CD4-positive, alpha-beta T cell treated with Interferon gamma for 1 hour (primary cell): ENCODE data around the gene SERPINC1.
"Not testable (repeated sequence)": the region's sequence is repeated elsewhere in the genome, so short reads cannot be mapped to it uniquely, and the experiment has no call there.

Experiments used
- DNase-seq: peaks from one replicate; pipeline ENCODE4 v3.0.0-alpha.2; 2020

Gene SERPINC1

DNA sequence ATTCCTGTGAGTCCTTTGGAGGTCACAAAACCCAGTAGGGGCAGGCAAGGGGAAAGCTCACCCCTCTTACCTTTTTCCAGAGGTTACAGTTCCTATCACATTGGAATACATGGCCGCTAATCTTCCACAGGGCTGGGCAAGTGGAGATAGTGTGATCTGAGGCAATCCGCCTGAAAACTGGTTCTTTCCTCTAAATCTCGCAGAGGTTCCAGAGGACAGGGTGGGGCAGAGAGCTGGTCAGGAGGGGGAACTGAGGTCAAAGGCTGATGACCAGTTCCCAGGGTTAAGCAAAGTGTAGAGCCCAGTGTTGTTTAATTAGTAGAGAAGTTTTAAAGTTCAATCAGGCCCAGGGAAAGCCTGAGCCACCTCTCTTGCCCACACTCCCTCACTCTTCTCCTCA lies at the start of gene SERPINC1:
TSS of gene SERPINC1 (minus strand) at position 179 of the 400 bp plus-strand sequence. CDS start at position 111, 68 bp downstream.
- no peak for DNase-seq

DNA sequence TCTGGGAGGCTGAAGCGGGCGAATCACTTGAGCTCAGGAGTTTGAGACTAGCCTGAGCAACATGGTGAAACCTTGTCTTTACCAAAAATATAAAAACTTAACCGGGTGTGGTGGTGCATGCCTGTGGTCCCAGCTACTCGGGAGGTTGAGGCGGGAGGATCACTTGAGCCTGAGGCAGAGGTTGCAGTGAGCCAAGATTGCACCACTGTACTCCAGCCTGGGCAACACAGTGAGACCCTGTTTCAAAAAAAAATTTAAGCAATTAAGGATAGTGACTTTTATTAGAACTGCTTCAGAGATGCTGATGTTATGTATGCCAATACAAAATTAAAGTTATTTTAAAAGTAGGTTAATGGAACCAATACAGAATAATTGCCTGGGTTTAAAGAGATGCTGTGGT lies 48.8 kb upstream of the SERPINC1 start:
- not testable (repeated sequence) for DNase-seq

DNA sequence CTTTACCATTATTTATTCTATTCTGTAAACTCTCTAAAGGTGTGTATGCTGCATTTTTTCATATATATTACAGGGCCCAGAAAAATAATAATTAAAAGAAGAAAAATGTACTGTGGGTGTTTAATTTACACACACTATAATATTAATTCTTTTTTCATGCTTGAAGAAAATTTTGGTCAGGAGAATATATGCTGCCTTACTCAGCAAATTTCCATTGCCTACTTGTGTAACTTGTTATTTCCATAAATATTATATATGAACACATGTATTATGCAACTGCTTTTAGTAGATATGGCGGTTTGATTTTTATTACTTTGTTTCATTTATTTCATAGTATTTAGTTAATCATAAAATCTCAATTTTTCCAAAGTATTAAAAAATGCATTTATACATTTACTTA lies 46.4 kb upstream of the SERPINC1 start:
- no peak for DNase-seq

DNA sequence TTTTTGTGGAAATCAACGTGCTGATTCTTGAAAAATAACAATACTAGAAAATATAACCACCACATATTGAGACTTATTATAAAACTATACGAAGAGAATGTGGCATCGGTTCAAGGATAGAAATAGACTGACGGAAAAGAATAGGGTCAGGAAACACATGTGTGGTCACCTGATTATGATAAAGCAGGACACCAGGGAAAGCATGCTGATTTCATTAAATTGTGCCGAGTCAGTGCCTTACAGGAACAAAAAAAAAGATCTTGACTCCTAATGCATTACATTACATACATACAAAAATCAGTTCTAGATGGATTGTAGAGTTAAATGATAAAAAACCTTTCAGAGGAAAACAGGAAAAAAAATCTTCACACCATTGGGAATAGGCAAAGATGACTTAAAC lies 43.5 kb upstream of the SERPINC1 start:
- no peak for DNase-seq

DNA sequence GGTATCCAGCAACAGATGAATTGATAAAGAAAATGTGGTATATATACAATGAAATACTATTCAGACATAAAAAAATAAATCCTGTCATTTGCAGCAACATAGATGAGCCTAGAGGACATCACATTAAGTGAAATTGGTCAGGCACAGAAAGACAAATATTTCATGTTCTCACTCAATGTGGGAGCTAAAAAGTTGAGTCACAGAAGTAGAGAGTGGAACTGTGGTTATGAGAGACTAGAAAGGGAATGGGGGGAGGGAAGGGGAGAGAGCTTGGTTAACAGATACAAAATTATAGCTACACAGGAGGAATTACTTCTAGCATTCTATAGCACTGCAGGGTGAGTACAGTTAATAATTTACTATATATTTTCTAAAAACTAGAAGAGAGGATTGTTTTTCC lies 37.1 kb upstream of the SERPINC1 start:
- DNase-seq, result no peak

DNA sequence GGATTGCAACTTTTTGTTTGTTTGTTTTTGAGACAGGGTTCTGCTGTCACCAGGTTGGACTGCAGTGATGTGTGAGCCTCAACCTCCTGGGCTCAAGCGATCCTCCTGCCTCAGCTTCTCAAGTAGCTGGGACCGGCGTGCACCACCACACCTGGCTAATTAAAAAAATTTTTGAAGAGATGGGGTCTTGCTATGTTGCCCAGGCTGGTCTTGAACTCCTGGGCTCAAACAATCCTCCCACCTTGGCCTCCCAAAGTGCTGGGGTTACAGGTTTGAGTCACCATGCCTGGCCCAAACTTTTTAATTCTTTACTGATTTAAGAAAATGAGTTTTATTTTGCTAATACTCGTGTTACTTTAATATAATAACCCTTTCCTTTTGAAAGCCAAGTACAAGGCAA lies 31.5 kb upstream of the SERPINC1 start:
- DNase-seq, result no peak

DNA sequence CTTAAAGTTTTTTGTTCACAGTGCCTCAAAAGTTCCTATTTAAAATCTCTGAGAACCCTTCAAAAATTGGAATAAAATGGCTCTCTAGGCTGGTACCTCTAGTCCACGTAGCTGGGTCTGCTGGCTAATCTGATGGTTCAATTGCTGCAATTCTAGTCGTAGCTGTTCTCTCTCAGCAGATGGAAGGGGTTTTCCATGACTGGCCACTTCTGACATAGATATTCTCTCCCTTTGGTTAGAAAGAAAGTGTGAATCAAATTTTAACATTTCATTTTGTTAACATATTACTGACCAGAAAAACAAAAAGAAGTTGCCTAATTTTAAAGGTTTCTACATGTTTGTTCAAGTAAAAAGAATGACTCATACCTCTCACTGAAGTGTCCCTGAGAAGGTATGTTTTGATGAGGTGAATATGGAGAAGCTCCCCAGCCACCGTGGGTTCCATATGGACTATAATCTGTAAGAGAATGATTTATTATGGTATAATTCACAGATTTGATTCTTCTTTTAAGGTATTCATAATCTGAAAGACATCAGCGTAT lies 29.3 kb upstream of the SERPINC1 start:
- DNase-seq, result no peak

DNA sequence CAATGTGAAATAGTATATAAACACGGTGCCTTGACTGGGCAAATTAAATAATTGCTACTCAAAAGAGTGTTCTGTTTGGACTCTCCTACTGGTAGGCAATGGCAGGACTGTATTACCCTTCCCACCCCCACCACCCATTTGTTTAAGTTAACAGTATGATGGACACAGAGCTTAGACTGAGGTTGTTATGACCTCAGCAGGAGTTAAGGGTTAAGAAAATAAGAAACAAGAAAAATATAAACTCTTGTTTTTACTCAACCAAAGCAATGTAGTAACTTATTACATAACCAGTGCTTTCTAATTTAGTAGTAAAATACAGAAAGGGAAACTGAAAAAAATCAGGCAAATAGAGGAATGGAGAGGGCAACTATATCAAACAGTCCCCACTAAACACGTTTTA lies 19.9 kb upstream of the SERPINC1 start:
- no peak for DNase-seq

DNA sequence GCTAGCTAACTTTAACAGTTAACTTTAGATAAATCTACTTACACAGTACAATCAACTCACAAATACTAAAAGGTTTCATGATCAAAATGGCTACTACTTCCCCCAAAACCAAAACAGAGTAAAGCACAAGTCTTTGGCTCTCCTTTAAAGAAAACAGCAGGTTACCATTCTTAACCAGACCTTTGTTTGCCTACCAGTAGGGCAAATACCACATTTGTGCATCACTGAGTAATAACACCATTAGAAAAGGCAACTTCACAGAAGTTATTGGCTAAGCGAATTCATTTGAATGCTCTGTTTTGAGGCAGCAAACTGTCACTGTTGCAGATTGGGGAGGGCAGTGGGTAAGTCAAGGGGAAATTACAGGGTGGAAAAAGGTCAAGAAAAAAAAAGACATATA lies 17.3 kb upstream of the SERPINC1 start:
- no peak for DNase-seq

DNA sequence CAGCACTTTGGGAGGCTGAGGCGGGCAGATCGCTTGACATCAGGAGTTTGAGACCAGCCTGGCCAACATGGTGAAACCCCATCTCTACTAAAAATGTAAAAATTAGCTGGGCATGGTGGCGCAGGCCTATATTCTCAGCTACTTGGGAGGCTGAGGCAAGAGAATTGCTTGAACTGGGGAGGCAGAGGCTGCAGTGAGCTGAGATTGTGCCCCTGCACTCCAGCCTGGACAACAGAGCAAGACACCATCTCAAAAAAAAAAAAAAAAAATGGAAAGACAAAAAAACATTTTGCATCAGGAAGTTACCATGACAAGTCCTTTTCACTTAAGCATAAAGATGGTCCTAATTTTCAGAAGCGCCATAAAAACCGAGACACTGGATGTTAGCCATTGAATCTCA lies 13.4 kb upstream of the SERPINC1 start:
- DNase-seq, result not testable (repeated sequence)

DNA sequence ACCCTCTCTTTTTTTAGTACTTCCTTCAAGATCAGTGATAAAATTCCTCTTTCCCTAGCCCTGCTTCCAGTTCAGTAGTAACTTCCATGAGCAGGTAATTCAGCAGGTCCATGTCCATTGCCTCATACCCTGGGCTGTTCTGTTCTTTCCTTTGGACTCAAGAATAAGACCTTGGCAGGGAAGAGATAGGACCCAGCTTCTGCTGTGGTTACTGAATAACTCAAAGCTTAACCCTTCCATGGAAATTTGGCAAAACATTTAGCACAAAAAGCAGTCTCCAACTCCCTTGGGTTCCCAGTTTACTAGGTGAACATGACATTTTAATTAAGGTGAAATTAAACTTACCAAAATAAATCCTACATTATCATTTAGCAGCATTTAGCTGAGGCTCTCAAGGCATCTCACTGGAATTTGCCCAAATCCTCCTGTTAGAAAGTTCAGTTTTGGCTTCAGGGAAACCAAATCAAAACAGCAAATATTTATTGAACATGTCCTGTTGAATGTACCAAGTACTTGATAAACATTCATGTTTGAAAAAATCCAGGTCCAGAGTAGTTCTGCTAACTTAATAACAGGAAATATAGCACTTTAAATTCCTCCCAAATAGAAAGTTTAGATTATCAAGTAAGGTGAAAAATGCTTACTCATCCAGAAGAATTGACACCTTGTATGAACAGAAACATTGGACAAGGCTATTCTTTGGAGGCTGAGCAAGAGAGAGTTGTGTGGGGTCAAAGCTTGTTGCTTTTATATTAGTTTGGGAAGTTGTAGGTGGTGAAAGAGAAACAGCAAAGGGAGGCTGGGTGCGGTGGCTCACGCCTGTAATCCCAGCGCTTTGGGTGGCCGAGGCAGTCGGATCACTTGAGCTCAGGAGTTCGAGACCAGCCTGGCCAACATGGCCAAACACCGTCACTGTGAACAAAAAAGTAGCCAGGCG lies 8.4 kb upstream of the SERPINC1 start:
- DNase-seq, result no peak

DNA sequence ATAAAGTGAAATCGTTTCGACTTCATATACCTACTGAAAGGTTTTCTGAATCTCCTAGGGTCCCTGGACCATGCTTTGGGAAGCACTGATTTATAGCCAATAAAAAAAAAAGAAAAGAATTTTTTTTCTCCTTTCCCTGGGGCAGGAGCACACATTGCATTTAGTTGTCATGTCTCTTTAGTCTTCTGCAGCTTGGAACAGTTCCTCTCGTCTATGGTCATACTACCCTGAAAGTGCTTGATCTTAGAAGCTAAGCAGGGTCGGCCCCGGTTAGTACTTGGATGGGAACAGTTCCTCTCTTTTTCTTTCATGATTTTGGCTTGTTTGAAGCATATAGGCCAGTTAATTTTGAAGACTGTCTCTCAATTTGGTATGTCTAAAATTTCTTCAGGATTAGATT lies 3.7 kb upstream of the SERPINC1 start:
- DNase-seq, result no peak

DNA sequence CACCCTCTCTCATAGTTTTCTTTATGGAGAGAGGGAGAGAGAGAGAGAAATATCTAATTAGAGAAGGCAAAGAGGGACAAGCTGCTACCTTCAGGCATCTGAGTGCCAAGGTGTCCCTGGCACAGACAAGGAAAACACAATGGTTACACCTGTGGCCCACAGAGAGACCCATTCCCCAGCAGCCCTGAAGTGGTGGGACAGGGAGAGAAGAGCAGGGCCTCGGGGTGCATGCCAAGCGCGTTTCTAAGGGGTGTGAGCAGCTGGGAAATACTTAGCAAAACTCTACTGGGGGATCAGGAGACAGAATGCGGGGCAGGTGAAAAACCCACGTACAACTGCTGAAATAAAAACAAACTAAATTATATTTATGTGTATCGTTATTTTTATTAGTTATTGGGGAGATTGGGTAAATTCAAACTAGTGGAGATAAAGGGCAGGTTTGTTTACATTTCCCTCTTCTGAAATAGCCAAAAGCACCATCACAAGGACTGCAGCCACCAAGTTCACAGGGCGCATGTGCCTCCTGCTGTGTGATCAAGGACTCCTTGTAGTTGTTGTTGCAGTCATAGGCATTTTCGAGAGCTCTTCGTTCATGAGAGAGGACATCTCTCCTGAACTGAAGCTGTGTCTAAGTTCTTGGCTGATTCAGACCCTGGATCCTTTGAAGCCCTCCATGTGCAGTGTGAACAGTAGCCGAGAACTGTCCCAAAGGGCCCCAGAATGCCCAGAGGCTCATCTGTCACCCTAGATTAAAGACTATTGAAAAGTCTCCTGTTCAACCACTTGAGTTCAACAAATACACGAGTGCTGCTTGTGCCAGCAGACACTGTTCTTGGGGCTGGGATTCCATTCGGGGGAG lies 737 bp upstream of the SERPINC1 start:
- DNase-seq, result no peak

DNA sequence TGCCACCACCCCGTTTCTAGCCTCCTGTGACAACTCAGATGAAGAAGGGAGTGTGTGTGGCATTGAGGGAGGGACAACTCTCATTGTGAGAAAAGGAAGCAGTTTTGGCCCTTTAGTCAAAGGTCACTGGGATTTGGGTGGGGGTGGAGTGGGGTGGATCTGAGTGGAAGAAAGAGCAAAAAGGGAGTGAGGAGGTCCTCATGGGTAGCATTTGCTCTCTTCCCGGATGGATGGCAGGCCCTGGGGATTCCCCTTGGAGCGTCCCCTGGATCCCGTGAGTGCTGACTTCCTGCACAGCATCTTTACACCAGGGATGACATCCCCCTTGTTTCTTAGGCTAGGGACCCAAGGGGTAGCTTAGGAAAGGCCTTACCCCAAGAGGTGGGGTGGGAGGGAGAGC lies 460 bp downstream of the SERPINC1 start:
- DNase-seq, result no peak

DNA sequence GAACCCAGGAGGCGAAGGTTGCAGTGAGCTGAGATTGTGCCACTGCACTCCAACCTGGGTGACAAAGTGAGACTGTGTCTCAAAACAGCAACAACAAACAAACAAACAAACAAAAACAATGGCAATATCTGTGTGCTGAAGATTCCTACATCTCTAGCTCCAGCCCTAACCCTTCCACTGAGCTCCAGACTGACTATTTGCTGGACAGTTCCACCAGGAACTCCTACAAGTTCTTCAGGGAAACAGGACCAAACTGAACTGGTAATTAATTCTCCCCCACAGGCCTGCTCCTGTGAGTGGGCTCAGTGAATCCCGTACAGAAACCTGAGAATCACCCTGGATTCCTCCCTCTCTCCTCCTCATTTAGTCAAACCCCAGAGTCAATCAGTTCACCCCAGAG lies 1.5 kb downstream of the SERPINC1 start:
- DNase-seq, result no peak

DNA sequence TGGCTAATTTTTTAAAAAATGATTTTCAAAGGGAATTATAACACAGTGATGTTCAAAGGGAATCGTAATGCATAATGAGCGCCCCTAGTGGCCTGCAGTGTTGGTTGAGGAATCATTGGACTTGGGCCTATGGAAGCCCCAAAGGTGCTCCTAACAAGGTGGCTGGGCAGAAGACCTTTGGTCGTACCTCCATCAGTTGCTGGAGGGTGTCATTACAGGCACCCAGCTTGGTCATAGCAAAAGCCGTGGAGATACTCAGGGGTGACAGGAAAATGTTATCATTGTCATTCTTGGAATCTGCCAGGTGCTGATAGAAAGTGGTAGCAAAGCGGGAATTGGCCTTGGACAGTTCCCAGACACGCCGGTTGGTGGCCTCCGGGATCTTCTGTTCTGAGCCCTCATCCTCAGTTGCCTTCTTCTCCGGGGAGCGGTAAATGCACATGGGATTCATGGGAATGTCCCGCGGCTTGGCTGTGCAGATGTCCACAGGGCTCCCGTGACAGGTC lies 2.7 kb downstream of the SERPINC1 start:
- no peak for DNase-seq

DNA sequence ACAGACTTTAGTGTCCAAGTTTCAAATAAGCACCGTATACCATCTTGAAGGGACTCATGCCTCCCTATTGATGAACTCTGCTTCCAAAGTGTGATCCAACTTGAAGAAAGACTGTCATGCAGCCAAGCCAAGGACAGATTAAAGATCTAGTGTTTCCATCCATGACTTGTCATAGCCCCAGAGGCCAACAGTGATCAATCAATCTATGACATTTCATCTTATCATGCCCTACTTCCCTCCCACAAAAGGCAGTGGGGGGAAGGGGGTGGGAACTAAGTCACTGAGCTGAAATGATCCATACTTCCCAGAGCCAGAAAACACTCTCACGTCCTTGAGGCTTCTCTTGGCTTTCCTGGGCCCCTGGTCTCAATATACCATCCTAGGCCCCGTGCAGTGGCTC lies 4.0 kb downstream of the SERPINC1 start:
- no peak for DNase-seq

DNA sequence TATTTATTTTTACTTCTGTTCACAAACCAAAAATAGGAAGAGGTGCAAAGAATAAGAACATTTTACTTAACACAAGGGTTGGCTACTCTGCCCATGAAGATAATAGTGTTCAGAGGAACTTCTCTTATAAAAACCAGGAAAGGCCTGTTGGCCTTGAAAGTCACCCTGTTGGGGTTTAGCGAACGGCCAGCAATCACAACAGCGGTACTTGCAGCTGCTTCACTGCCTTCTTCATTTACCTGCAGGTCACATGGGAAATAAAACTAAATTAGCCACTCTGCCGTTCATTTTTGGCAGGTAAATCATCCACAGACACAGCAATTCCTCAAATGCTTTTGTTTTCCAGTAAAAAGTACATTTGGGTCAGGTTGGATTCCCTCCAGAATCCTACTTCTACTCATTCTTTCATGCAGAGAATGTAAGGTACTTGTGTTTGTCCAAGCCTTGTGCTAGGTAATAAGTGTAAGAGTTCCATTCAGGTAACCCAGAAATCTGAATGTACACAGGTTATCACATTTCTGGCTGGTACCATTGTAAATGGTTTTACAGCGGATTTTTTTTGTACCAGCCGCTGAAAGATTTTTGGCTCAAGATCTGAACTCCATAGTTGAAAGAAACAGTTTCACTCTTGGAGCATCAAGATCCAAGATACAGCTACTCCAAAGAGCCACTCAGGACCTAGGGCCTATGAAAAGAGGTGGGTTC lies 13.1 kb downstream of the SERPINC1 start:
- no peak for DNase-seq

DNA sequence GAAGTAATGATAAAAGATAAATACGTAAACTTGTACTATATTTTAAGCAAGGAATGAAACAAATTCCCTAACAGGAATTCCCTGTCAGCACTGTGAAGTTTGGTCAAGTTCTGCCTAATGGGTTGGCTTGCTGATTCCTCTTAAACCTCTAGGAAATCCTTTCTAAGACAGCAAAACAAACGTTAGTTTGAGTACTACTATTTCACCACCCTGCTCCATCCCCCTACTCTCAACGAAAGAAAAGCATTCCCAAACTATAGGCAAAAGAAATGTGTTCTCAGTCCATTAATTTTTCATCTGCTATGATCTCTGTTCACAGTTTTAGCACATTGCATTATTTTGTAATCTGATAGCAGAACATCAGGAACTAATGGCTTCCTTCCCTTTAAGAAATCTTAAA lies 16.1 kb downstream of the SERPINC1 start:
- no peak for DNase-seq

DNA sequence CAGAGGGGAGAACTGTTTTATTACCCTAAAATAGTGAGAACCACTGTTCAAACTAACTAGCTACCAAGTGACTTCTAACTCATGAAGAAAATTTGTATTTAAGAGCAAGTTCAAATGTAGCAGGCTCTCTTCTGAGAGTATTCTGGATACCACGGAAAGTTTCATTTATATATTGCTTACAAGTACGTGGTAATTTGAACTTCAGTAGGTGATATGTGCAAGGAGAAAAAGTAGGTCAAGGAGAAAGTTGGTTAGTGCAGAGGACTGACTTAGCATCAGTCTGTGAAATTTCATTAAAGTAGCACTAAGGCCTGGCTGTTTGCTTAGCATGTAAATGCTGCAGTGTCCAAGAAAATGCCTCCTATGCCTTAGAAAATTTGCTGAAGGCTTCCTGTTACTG lies 16.7 kb downstream of the SERPINC1 start:
- DNase-seq, result no peak

DNA sequence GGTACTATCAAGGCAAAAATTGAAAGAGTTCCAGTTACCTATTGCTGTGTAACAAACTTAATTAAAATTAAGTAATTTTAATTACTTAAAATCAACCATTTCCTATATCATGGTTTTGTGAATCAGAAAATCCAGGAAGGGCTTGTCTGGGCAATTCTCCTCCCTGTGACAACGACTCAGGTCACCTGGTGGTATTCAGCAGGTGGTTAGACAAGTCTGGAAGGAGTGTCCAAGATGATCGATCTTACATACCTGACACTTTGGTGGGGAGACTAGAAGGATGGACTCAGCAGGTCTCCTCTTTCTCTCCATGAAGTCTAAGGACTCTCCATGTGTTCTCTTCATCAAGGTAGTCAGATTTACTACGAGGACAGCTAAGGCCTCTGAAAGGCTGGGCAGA lies 22.9 kb downstream of the SERPINC1 start:
- no peak for DNase-seq

DNA sequence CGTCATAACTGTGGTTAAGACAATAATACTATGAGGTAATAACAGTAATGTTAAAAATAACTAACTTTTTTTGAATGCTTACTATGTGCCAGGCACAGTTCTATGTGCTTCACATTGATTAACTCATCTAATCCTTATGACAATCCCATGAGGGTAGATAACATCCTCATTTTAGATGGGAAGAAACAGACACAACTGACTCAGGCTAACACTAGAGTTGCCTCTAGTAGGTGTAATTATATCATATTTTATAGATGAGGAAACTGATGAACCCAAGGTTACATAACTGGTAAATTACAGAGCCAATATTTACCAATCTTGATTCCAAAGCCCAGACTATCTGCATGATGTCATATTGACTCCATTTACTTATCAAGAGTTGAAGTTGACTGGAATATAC lies 23.5 kb downstream of the SERPINC1 start:
- DNase-seq, result no peak

DNA sequence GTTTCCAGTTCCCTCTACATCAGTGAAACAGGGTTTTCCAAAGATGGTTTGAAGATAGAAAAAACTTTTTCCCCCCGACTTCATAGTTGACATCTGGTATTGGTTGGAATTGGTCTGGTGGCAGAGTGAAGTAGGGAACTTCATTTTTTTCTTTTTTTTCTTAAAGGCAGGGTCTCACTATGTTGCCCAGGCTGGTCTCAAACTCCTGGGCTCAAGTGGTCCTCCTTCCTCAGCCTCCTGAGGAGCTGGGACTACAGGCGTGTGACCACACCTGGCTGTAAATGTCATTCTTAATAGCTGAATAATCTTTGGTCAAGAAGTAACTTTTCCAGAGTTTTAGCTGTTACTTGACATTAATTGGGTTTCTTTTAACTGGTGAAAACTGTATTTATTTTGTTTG lies 27.2 kb downstream of the SERPINC1 start:
- no peak for DNase-seq
